Urinary bladder (tissue), 4 donors: ENCODE measurements around the gene ARFRP1. TPM values are rescaled to one million over a fixed set of nuclear protein-coding genes. Genes with fewer than 3 reads are reported as not detected.
"Not testable (repeated sequence)": the region's sequence is repeated elsewhere in the genome, so short reads cannot be mapped to it uniquely, and the experiment has no call there.

Experiments
- DNase-seq: peaks from one replicate; pipeline ENCODE4 v3.0.0-alpha.2; 2015; ENCODE audit errors: extremely low spot score
- H3K27ac ChIP-seq: one replicate; pipeline ENCODE4 v1.5.1; 2013; ENCODE audit warnings: low read depth, mild to moderate bottlenecking, moderate library complexity
- H3K36me3 ChIP-seq: one replicate; pipeline ENCODE4 v1.6.1; 2013; ENCODE audit warnings: mild to moderate bottlenecking, moderate library complexity; ENCODE audit not compliant: insufficient read depth
- H3K4me1 ChIP-seq: one replicate; pipeline ENCODE4 v1.6.1; 2013; ENCODE audit warnings: mild to moderate bottlenecking, moderate library complexity; ENCODE audit not compliant: insufficient read depth
- H3K4me3 ChIP-seq: one replicate; pipeline ENCODE4 v1.5.1; 2013; ENCODE audit warnings: low read depth, low read length
- WGBS: extraction: QIAGEN DNeasy Blood & Tissue Kit; methylation state at CpG from one replicate; pipeline ENCODE4 v1.1.7; 2013; 5-methylcytosine and 5-hydroxymethylcytosine counted together
- polyA plus RNA-seq: library from polyadenylated mRNA; stranded (reverse); fragments of 200-250 nt; gene quantifications from one replicate; pipeline ENCODE4 v1.2.3, GENCODE V29; 2013
- total RNA-seq: library from RNA; depleted of rRNA; stranded (reverse); fragments of >200 nt; gene quantifications from one replicate; pipeline ENCODE4 v1.2.3, GENCODE V29; 2014
- donor health status: healthy with polysubstance abuse.
- donor health status: healthy.

The ARFRP1 gene
- total and polyA plus RNA-seq, 2 donors, result 17.9 to 40.8 TPM

- 92% methylated on average over 22 of the region's 22 CpGs for whole genome bisulfite sequencing
- Histone ChIP-seq H3K27ac (no peak overlapping the region), H3K36me3 (no peaks in the 10 kb centered on the region), H3K4me3 (no peak overlapping the region), H3K4me1 (no peaks in the 10 kb centered on the region)
- no peak for DNase-seq
Measured at GRCh38 chr20:63664143-63664851, 43.5 kb downstream of the ARFRP1 start.

GRCh38 chr20:63663332-63664066 is 44.3 kb downstream of the ARFRP1 start:
- H3K36me3 ChIP-seq, result no peaks in the 10 kb centered on the region
- 92% methylated on average over 26 of the region's 26 CpGs for WGBS

GRCh38 chr20:63662813-63663189 is 45.0 kb downstream of the ARFRP1 start:
- 93% methylated on average over 9 of the region's 9 CpGs for WGBS
- H3K4me1 ChIP-seq, result no peaks in the 10 kb centered on the region
- H3K27ac ChIP-seq, result no peak overlapping the region
- no peak for DNase-seq
- H3K4me3 ChIP-seq, result no peak overlapping the region
- no peaks in the 10 kb centered on the region for H3K36me3 ChIP-seq

More at GRCh38 chr20:63663332-63664066, 44.3 kb downstream of the ARFRP1 start:
- no peak for DNase-seq
- H3K4me1 ChIP-seq, result no peaks in the 10 kb centered on the region
- H3K27ac ChIP-seq, result no peak overlapping the region
- no peak overlapping the region for H3K4me3 ChIP-seq

- WGBS, result 90% methylated on average over 33 of the region's 33 CpGs
- H3K36me3 ChIP-seq, result no peaks in the 10 kb centered on the region
- H3K4me3 ChIP-seq, result no peak overlapping the region
- no peak for DNase-seq
- peaks cover 2% of the 10 kb centered on the region for H3K4me1 ChIP-seq
- H3K27ac ChIP-seq, result no peak overlapping the region
Measured at GRCh38 chr20:63661959-63662812, 45.6 kb downstream of the ARFRP1 start.

GRCh38 chr20:63661108-63661507 is 46.7 kb downstream of the ARFRP1 start:
- Histone ChIP-seq H3K4me3 (no peak overlapping the region), H3K27ac (no peak overlapping the region), H3K36me3 (no peaks in the 10 kb centered on the region), H3K4me1 (peaks cover 2% of the 10 kb centered on the region)
- 96% methylated on average over 22 of the region's 22 CpGs for WGBS
- DNase-seq, result no peak

- Histone ChIP-seq H3K4me1 (peaks cover 2% of the 10 kb centered on the region), H3K4me3 (no peak overlapping the region), H3K27ac (no peak overlapping the region), H3K36me3 (no peaks in the 10 kb centered on the region)
- no peak for DNase-seq
- WGBS, result 85% methylated on average over 8 of the region's 8 CpGs
Measured at GRCh38 chr20:63660622-63661021, 47.2 kb downstream of the ARFRP1 start.

- H3K4me3 ChIP-seq, H3K27ac ChIP-seq, H3K4me1 ChIP-seq, DNase-seq, H3K36me3 ChIP-seq: not testable (repeated sequence)
- 93% methylated on average over 10 of the region's 10 CpGs for WGBS
Measured at GRCh38 chr20:63660174-63660573, 47.6 kb downstream of the ARFRP1 start.

GRCh38 chr20:63659370-63659769 is 48.4 kb downstream of the ARFRP1 start:
- Histone ChIP-seq H3K36me3 (no peaks in the 10 kb centered on the region), H3K27ac (no peak overlapping the region), H3K4me3 (peak overlapping the region; percentile 59), H3K4me1 (peaks cover 2% of the 10 kb centered on the region)
- WGBS, result 61% methylated on average over 13 of the region's 13 CpGs
- DNase-seq, result no peak

- no peaks in the 10 kb centered on the region for H3K36me3 ChIP-seq
- 2% methylated on average over 25 of the region's 25 CpGs for WGBS
- H3K4me3 ChIP-seq, result peak overlapping the region; percentile 59
- H3K4me1 ChIP-seq, result peaks cover 2% of the 10 kb centered on the region
- H3K27ac ChIP-seq, result peak overlapping the region; percentile 18
- DNase-seq, result no peak
Measured at GRCh38 chr20:63658749-63659187, 49.0 kb downstream of the ARFRP1 start.

- Histone ChIP-seq H3K36me3 (no peaks in the 10 kb centered on the region), H3K4me3 (peak within 1 kb of the TSS; percentile 59), H3K27ac (peak within 1 kb of the TSS; percentile 83), H3K4me1 (peaks cover 2% of the 10 kb centered on the region)
- peak; percentile 85 for DNase-seq
- 1% methylated on average over 73 of the region's 73 CpGs for whole genome bisulfite sequencing
Measured at GRCh38 chr20:63657937-63658748, 49.6 kb downstream of the ARFRP1 start, which contains the start of gene RTEL1. Gene RTEL1 (plus strand): TSS chr20:63658312. CDS start chr20:63659403, 1,091 bp downstream.

- peak overlapping the region; percentile 59 for H3K4me3 ChIP-seq
- peaks cover 4% of the 10 kb centered on the region for H3K4me1 ChIP-seq
- DNase-seq, result no peak
- H3K27ac ChIP-seq, result peak overlapping the region; percentile 69
- WGBS, result 33% methylated on average over 31 of the region's 31 CpGs
- H3K36me3 ChIP-seq, result no peaks in the 10 kb centered on the region
Measured at GRCh38 chr20:63657260-63657936, 50.4 kb downstream of the ARFRP1 start.

GRCh38 chr20:63656451-63656850 is 51.3 kb downstream of the ARFRP1 start:
- 90% methylated on average over 3 of the region's 3 CpGs for WGBS
- peaks cover 4% of the 10 kb centered on the region for H3K4me1 ChIP-seq

More at GRCh38 chr20:63656451-63656850, 51.3 kb downstream of the ARFRP1 start:
- Histone ChIP-seq H3K36me3 (no peaks in the 10 kb centered on the region), H3K4me3 (no peak overlapping the region), H3K27ac (no peak overlapping the region)
- no peak for DNase-seq
